GM12874 (cell line): Measurements from ENCODE around the gene ABLIM1.

Experiments
- TF ChIP-seq, protein P1 (sequence below): IDR thresholded peaks from 2 replicates; pipeline ENCODE4 v1.5.1; 2011; ENCODE audit warnings: low read depth, mild to moderate bottlenecking, control low read depth, low read length, moderate library complexity; ENCODE audit not compliant: insufficient read depth

Gene ABLIM1

DNA sequence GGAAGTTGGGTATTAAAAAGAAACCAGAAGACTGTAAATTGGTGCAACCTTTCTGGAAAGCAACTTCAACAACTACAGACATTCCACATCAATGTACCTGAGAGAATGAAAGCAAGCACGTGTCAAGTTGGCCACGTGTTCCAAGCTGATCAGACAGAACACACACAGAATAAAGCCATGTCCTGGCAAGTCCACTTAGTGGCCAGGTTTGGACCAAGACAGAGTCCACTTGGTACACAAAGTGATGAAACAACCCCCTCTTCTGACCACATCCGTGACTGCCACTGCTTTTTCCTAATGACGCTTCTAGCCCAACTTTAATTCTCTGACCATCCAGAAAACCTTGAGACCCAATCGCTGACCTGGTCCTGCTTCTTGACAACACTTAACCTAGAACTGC, 109.4 kb downstream of the ABLIM1 start:
- TF ChIP-seq, protein P1, sequence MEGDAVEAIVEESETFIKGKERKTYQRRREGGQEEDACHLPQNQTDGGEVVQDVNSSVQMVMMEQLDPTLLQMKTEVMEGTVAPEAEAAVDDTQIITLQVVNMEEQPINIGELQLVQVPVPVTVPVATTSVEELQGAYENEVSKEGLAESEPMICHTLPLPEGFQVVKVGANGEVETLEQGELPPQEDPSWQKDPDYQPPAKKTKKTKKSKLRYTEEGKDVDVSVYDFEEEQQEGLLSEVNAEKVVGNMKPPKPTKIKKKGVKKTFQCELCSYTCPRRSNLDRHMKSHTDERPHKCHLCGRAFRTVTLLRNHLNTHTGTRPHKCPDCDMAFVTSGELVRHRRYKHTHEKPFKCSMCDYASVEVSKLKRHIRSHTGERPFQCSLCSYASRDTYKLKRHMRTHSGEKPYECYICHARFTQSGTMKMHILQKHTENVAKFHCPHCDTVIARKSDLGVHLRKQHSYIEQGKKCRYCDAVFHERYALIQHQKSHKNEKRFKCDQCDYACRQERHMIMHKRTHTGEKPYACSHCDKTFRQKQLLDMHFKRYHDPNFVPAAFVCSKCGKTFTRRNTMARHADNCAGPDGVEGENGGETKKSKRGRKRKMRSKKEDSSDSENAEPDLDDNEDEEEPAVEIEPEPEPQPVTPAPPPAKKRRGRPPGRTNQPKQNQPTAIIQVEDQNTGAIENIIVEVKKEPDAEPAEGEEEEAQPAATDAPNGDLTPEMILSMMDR, result peak; percentile 50

DNA sequence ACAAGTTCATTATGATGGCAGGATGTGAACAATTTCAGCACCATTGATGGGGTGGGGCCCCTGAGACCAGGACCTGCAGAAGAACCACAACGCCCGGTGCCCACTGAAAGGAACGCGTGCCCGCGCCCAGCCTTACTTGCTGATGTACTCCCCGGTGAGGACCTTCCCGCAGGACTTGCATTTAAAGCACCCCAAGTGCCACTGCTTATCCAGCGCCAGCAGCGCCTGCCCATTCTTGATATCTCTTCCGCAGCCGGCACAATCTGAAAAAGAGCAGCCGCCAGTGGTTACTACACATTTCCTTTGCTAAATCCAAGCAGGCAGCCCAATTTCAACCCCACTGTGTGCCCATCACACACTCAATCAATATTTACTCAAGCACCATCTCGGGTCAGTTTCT, 110.6 kb downstream of the ABLIM1 start:
- TF ChIP-seq, protein P1, result no peak

DNA sequence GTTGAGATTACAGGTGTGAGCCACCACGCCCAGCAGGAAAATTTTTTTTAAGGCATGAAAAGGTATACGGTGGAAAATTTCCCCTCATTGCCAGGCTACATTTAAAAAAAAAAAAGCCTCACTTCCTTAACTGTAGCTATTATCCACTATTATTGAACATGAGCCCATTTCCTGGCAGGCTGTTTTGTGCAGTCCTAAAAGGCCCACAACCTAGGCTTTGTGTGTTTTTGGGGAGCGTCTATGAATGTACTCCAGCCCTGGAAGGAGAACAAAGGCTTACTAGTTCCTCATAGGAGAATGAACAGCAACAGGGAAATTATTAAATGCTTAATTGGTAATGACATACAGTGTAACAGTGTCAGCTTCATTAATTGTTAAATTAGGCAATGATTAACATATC, 111.0 kb downstream of the ABLIM1 start:
- TF ChIP-seq, protein P1, result no peak

DNA sequence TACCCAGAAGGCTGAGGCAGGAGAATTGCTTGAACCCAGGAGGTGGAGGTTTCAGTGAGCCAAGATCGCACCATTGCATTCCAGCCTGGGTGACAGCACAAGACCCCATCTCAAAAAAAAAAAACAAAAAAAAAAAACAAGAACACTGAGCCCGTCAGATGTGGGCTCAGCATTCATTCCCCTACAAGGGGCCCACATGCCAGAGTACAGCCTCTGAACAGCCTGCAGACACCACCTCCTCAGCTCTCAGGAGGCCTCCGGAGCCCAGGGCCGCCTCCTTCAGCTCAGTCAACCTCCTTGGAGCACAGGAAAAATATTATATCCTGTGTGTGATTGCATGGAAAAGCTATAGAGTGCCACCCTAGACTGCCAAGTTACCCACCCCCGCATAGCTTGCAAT, 112.3 kb downstream of the ABLIM1 start:
- TF ChIP-seq, protein P1, result no peak

DNA sequence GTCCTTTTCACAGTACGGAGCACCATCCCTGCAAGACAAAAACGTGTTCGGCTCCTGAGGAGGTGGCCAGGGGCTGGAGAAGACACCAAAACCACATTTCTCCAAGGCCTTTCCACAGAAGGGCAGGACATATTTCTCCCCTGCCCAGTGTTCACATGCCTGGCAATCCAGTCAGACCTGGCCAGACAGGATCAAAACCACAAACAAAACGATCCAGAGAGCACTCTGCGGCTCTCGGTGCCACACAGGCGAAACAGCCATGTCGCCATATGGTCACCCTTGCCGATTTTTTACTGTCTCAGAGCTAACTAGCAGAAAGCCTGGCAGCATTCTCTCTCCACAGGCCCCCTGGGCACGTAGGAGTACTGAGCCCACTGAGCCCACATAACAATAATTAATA, 113.0 kb downstream of the ABLIM1 start:
- TF ChIP-seq, protein P1, result no peak

DNA sequence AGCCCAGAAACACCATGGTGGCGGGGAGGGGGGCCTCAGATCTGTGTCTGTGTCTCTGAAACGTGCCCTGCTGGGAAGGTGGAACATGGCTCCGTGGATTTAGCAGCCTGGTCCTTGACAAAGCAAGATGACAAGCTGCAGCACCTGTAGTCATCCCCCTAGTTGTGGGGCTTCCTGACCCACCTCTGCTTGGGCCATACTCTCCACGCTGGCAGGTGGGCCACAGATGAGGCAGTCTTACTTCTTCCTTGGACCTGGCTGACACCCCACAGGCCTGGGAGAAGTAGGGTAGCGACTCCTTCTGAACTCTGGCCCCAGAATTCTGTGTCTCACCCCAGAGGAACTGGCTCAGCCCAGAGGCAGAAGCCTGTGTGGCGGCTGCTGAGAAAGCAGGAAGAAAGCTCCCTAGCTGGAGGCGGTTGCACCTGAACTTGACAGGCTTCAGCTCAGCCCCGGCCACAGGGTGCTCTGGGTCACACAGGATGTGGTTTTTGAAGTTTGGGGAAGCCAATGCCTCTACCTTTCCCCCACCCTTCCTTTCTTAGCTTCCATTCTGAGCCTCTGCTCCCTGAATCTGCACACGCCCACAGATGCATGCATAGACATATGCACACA, 113.9 kb downstream of the ABLIM1 start:
- TF ChIP-seq, protein P1, result no peak

DNA sequence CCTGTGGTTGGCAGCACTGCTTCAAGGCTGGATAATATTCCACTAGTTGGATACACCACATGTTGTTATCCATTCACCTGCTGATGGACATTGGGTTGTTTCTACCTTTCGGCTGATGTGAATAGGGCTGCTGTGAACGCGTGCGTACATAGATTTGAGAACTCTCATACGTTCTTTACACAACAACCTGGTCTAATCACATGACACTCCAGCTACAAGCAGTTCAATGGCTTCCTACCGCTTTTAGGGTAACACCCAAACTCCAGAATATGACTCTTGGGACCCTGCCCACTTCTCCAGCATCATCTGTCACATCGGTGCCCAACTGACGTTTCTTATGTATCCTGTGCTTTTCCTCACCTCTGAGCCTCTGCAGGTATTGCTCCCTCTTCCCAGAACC, 114.6 kb downstream of the ABLIM1 start:
- TF ChIP-seq, protein P1, result no peak
